ENCODE data around the gene RNF41.

Gene RNF41

DNA sequence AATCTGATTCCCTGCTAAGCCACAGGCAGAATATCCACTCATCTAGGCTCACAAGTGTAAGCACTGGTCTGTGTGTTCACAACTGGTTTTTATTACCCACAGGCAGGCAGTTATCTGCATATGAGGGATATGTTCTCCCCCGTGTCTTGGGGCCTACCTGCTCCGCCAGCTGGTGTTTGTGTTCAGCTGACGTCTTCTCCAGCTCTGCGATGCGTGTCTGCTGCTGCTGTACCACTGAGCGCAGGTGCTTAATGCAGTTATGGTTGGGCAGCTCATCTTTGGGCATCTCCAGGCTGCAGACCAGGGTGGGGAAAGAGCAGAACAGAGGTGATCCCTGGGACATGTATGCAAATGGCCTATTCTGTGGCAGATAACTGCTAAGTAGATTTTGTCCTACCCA lies 13.7 kb downstream of the RNF41 start:
- H4K20me1 ChIP-seq (ENCODE audit: control insufficient read depth, insufficient read depth, low read depth, low read length) = no peaks in the 10 kb centered on the region

DNA sequence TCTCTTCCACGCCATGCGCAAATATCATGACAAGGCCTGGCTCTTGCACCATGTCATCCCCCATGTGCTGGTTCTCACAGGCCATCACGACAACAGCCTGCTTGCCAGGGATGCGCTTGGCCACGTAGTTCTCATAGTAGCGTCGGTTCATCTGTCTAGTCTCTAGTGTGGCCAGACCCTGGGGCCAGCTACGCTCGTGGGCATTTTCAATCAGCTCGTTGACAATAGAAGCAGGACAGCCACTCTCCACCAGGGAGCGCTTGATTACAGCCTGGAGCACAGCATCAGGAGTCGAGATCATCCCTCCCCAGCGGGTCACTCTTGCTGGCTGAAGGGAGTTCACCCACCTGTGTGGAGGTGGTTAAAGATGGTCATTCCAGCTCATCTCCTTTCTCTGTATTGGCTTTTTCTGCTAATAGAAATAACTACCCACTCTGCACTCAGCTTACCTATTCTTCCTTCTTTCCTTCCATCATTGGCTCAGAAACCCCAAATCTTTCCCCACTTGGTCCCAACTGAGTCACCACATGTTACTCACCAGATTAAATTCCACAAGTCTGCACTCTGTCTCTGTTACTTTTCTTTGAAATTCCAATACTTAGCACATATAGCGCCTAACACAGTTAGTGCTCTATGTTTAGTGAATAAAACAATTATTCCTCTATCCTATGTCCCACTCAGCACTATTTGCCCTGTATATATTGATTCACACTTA lies 15.1 kb downstream of the RNF41 start:
- peaks cover 38% of the 10 kb centered on the region for H3K4me1 ChIP-seq (ENCODE audit: control insufficient read depth, low read length)
- no peak overlapping the region for H3K4me2 ChIP-seq (ENCODE audit: low read length)
- H3K27ac ChIP-seq (ENCODE audit: low read depth, low read length) = peak overlapping the region; percentile 40; the same call in 1 of the 2 replicates
- H3K27me3 ChIP-seq (ENCODE audit: control insufficient read depth, low read length) = no peaks in the 10 kb centered on the region
- TF ChIP-seq, protein P1, sequence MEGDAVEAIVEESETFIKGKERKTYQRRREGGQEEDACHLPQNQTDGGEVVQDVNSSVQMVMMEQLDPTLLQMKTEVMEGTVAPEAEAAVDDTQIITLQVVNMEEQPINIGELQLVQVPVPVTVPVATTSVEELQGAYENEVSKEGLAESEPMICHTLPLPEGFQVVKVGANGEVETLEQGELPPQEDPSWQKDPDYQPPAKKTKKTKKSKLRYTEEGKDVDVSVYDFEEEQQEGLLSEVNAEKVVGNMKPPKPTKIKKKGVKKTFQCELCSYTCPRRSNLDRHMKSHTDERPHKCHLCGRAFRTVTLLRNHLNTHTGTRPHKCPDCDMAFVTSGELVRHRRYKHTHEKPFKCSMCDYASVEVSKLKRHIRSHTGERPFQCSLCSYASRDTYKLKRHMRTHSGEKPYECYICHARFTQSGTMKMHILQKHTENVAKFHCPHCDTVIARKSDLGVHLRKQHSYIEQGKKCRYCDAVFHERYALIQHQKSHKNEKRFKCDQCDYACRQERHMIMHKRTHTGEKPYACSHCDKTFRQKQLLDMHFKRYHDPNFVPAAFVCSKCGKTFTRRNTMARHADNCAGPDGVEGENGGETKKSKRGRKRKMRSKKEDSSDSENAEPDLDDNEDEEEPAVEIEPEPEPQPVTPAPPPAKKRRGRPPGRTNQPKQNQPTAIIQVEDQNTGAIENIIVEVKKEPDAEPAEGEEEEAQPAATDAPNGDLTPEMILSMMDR (IDR thresholded peaks at IDR 0.05; ENCODE audit: low read depth, low read length, poor library complexity, severe bottlenecking) = peak; percentile 77
- no peak for TF ChIP-seq EZH2phosphoT487 (IDR thresholded peaks at IDR 0.05; ENCODE audit: borderline replicate concordance, low read length)
- H3K9me2 ChIP-seq (replicated peaks; ENCODE audit: control insufficient read depth, low read length) = no peaks in the 10 kb centered on the region
- H3K9me3 ChIP-seq (ENCODE audit: control insufficient read depth, insufficient read depth, low read length) = no peaks in the 10 kb centered on the region
- H4K20me1 ChIP-seq (ENCODE audit: control insufficient read depth, insufficient read depth, low read depth, low read length) = no peaks in the 10 kb centered on the region
- peaks cover 55% of the 10 kb centered on the region for H3K36me3 ChIP-seq (ENCODE audit: control insufficient read depth, low read length)
- H3K4me3 ChIP-seq (ENCODE audit: low read length) = no peak overlapping the region
- peaks cover 8% of the 10 kb centered on the region for H3F3A ChIP-seq (ENCODE audit: control insufficient read depth, insufficient read depth)
- H3K79me2 ChIP-seq (ENCODE audit: control insufficient read depth, low read length) = no peaks in the 10 kb centered on the region

More for the DNA sequence above, 13.7 kb downstream of the RNF41 start:
- H3F3A ChIP-seq (ENCODE audit: control insufficient read depth, insufficient read depth) = peaks cover 8% of the 10 kb centered on the region; the same call in 1 of the 2 replicates
- H3K27ac ChIP-seq (ENCODE audit: low read depth, low read length) = peak overlapping the region; percentile 40
- TF ChIP-seq EZH2phosphoT487 (IDR thresholded peaks at IDR 0.05; ENCODE audit: borderline replicate concordance, low read length) = no peak
- TF ChIP-seq, protein P1 (IDR thresholded peaks at IDR 0.05; ENCODE audit: low read depth, low read length, poor library complexity, severe bottlenecking) = no peak
- no peaks in the 10 kb centered on the region for H3K79me2 ChIP-seq (ENCODE audit: control insufficient read depth, low read length)
- no peaks in the 10 kb centered on the region for H3K9me2 ChIP-seq (replicated peaks; ENCODE audit: control insufficient read depth, low read length)
- peak overlapping the region; percentile 38 for H3K4me2 ChIP-seq (ENCODE audit: low read length)
- no peak overlapping the region for H3K4me3 ChIP-seq (ENCODE audit: low read length)
- H3K4me1 ChIP-seq (ENCODE audit: control insufficient read depth, low read length) = peaks cover 38% of the 10 kb centered on the region
- H3K9me3 ChIP-seq (ENCODE audit: control insufficient read depth, insufficient read depth, low read length) = no peaks in the 10 kb centered on the region
- peaks cover 68% of the 10 kb centered on the region for H3K36me3 ChIP-seq (ENCODE audit: control insufficient read depth, low read length)
- H3K27me3 ChIP-seq (ENCODE audit: control insufficient read depth, low read length) = no peaks in the 10 kb centered on the region

DNA sequence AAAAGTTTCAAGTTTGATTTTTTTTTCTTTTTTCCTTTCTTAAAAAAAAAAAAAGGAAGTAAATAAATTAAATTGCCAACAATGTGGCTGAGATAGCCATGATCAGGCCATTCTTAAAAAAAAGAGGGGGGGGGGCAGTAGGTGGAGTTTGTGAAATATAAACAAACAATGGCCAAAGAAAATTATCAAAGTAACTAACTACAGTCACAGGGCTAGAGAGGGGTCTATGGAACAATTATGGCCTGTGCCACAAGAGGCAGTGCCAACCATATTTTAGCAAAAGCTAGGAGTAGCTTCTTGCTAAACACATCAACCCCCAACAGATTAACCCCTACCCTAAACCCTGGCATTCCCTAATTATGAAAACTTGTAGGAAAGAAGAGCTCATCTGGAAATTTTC lies 16.3 kb downstream of the RNF41 start:
- Histone ChIP-seq H3K4me2 (ENCODE audit: low read length) (no peak overlapping the region), H3K79me2 (ENCODE audit: control insufficient read depth, low read length) (no peaks in the 10 kb centered on the region), H4K20me1 (ENCODE audit: control insufficient read depth, insufficient read depth, low read depth, low read length) (no peaks in the 10 kb centered on the region), H3K27me3 (ENCODE audit: control insufficient read depth, low read length) (no peaks in the 10 kb centered on the region), H3K27ac (ENCODE audit: low read depth, low read length) (no peak overlapping the region), H3K36me3 (ENCODE audit: control insufficient read depth, low read length) (peaks cover 47% of the 10 kb centered on the region), H3F3A (ENCODE audit: control insufficient read depth, insufficient read depth) (peaks cover 8% of the 10 kb centered on the region), H3K9me2 (replicated peaks; ENCODE audit: control insufficient read depth, low read length) (no peaks in the 10 kb centered on the region), H3K4me3 (ENCODE audit: low read length) (no peak overlapping the region), H3K4me1 (ENCODE audit: control insufficient read depth, low read length) (peaks cover 35% of the 10 kb centered on the region), H3K9me3 (ENCODE audit: control insufficient read depth, insufficient read depth, low read length) (no peaks in the 10 kb centered on the region)
- TF ChIP-seq, protein P1 (IDR thresholded peaks at IDR 0.05; ENCODE audit: low read depth, low read length, poor library complexity, severe bottlenecking) = peak; percentile 28
- no peak for TF ChIP-seq EZH2phosphoT487 (IDR thresholded peaks at IDR 0.05; ENCODE audit: borderline replicate concordance, low read length)
